Measurements from ENCODE around the gene GATC.

Gene GATC

DNA sequence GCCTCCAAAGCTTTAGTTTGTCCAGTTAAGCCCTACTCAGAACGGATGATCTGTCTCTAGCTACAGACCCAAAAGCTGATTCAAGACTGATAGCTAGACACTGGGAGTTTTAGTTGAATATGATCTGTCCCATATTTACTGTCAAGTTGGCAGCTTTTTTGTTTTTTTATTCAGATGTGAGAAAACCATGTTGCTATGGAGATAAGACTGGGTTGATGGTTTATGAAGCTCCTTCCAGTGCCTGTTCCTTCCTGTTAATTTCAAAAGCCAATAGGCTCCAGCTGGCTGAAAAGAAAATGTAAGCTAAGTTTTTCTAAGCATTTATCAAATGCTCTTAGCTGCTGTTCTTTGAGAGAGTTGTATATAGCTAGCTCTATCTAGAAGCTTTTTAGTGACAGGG lies 54.3 kb downstream of the GATC start:
- no peak for DNase-seq

DNA sequence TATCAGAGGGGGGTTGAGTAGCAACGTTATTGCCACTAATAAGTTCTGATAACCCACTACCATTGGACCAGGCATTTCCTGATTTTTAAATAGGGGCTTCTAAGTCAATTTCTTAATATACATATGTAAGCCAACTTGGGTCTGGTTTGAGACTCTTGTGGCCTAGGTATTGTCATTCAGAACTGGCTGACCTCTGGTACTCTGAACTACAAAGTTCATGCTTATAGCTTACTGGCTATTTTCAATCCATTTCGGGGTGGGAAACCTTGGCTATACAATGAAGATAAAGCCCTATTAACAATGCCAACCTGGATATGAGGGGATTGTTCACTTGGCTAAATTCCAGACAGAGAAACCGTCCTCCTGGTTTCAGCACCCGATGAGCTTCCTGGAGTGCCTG lies 58.3 kb downstream of the GATC start:
- DNase-seq, result no peak

DNA sequence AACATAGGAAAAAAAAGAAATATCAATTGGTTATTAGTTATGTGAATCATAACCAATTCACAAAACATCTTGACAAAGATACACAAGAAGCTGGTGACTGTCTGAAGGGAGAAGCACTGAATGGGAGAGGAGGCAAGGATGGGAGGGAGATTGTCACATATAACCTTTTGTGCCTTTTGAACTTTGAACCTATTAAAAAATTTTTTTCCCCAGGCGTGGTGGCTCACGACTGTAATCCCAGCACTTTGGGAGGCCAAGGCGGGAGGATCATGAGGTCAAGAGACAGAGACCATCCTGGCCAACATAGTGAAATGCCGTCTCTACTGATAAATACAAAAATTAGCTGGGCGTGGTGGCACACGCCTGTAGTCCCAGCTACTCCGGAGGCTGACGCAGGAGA lies 62.3 kb downstream of the GATC start:
- DNase-seq, result no peak

Measured in CD4-positive, alpha-beta T cell treated with Interleukin-15 for 1 hour (primary cell).